GM23338 (cell line): ENCODE results near the gene ADGRE3. TPM values are rescaled to one million over a fixed set of nuclear protein-coding genes. Genes with fewer than 3 reads are reported as not detected.

ENCODE experiments used
- ATAC-seq: fragments of 200-7000 bp; cut with Tn5 transposase; 3 replicates; pipeline ENCODE4 v1.9.1; 2020
- DNase-seq: peaks from one replicate; pipeline ENCODE4 v3.0.0-alpha.2; 2015; ENCODE audit warnings: low spot score
- H2AFZ ChIP-seq: fragments of 200-600 bp; sonication (generic); 2 replicates; pipeline ENCODE4 v1.8.0; 2016; ENCODE audit warnings: antibody characterized with exemption, mild to moderate bottlenecking, moderate library complexity
- H3F3A ChIP-seq: fragments of 200-600 bp; sonication (generic); replicated peaks from 2 replicates; pipeline ENCODE4 v1.8.0; 2017; ENCODE audit warnings: antibody characterized with exemption, mixed run types, low read depth
- H3K27ac ChIP-seq: fragments of 200-600 bp; sonication (generic); 2 replicates; pipeline ENCODE4 v1.6.1; 2016; ENCODE audit warnings: low read depth
- H3K27me3 ChIP-seq: fragments of 200-600 bp; sonication (generic); 2 replicates; pipeline ENCODE4 v1.8.0; 2016; ENCODE audit warnings: mild to moderate bottlenecking, mixed run types, moderate library complexity; ENCODE audit not compliant: insufficient read depth
- H3K36me3 ChIP-seq: fragments of 200-600 bp; sonication (generic); 2 replicates; pipeline ENCODE4 v1.8.0; 2016; ENCODE audit warnings: mild to moderate bottlenecking; ENCODE audit not compliant: insufficient read depth
- H3K4me1 ChIP-seq: fragments of 200-600 bp; sonication (generic); 2 replicates; pipeline ENCODE4 v1.8.0; 2016; ENCODE audit warnings: mild to moderate bottlenecking, moderate library complexity; ENCODE audit not compliant: insufficient read depth
- H3K4me2 ChIP-seq: fragments of 200-600 bp; sonication (generic); 2 replicates; pipeline ENCODE4 v1.7.1; 2017; ENCODE audit warnings: mixed run types
- H3K4me3 ChIP-seq: fragments of 200-600 bp; sonication (generic); 2 replicates; pipeline ENCODE4 v1.6.1; 2016; ENCODE audit warnings: mixed run types
- H3K79me2 ChIP-seq: fragments of 200-600 bp; sonication (generic); replicated peaks from 2 replicates; pipeline ENCODE4 v1.8.0; 2017; ENCODE audit warnings: mild to moderate bottlenecking; ENCODE audit not compliant: insufficient read depth
- H3K9me2 ChIP-seq: fragments of 200-600 bp; sonication (generic); 2 replicates; pipeline ENCODE4 v1.8.0; 2017; ENCODE audit not compliant: insufficient read depth
- H4K20me1 ChIP-seq: fragments of 200-600 bp; sonication (generic); replicated peaks from 2 replicates; pipeline ENCODE4 v1.8.0; 2017; ENCODE audit warnings: mild to moderate bottlenecking; ENCODE audit not compliant: insufficient read depth
- H3K27ac Mint-ChIP-seq: 2 replicates; pipeline ENCODE4 v1.8.0; 2020; ENCODE audit warnings: inconsistent platforms, mild to moderate bottlenecking, moderate library complexity, mixed read lengths
- H3K27me3 Mint-ChIP-seq: 3 replicates; pipeline ENCODE4 v1.8.0; 2022; ENCODE audit warnings: low read depth, mild to moderate bottlenecking, moderate library complexity, mixed read lengths, inconsistent platforms; ENCODE audit not compliant: insufficient read depth, poor library complexity
- H3K36me3 Mint-ChIP-seq: 3 replicates; pipeline ENCODE4 v1.8.0; 2021; ENCODE audit warnings: low read depth, mild to moderate bottlenecking, inconsistent platforms, moderate library complexity, mixed read lengths
- H3K4me1 Mint-ChIP-seq: 3 replicates; pipeline ENCODE4 v1.8.0; 2020; ENCODE audit warnings: mild to moderate bottlenecking, inconsistent platforms, mixed read lengths
- H3K4me3 Mint-ChIP-seq: 3 replicates; pipeline ENCODE4 v1.8.0; 2021; ENCODE audit warnings: moderate library complexity, mild to moderate bottlenecking, inconsistent platforms, mixed read lengths
- H3K9me3 Mint-ChIP-seq: 3 replicates; pipeline ENCODE4 v1.8.0; 2020; ENCODE audit warnings: moderate library complexity, mild to moderate bottlenecking, inconsistent platforms, mixed read lengths
- EZH2 ChIP-seq: fragments of 200-600 bp; sonication (generic); IDR thresholded peaks from one replicate; pipeline ENCODE4 v1.8.0; 2017; ENCODE audit warnings: antibody characterized with exemption, mild to moderate bottlenecking, low read depth; ENCODE audit not compliant: unreplicated experiment
- JUNB ChIP-seq: IDR thresholded peaks from one replicate; pipeline ENCODE4 v1.6.1; 2016; ENCODE audit warnings: antibody characterized with exemption; ENCODE audit not compliant: unreplicated experiment
- NANOG ChIP-seq: IDR thresholded peaks from 2 replicates; pipeline ENCODE4 v1.6.1; 2016; ENCODE audit warnings: antibody characterized with exemption, borderline replicate concordance
- ZNF331 ChIP-seq: fragments of 250-450 bp; sonication (Bioruptor Pico); IDR thresholded peaks from 2 replicates; pipeline ENCODE4 v1.5.0; 2020; ENCODE audit warnings: low read depth, mild to moderate bottlenecking, moderate library complexity
- long read RNA-seq: library from polyadenylated mRNA; unstranded; transcript quantifications from one replicate; pipeline ENCODE4 v2.0.0, GENCODE V29; 2020; ENCODE audit not compliant: unreplicated experiment
- polyA plus RNA-seq: library from polyadenylated mRNA; unstranded; fragments of >200 nt; fragmentation: Nextera tagmentation; extraction: Ambion mirVana; gene quantifications from 2 replicates; pipeline ENCODE4 v1.2.1, GENCODE V29; 2016
- total RNA-seq: library from RNA; depleted of rRNA; stranded (reverse); fragments of >200 nt; shearing (Covaris generic); gene quantifications from 2 replicates; pipeline ENCODE4 v1.2.3, GENCODE V29; 2014; rRNA removed
- TF ChIP-seq, protein P1 (sequence below), 2 experiments: fragments of 200-600 bp in 1 of 2; sonication (generic) in 1 of 2; conservative IDR thresholded peaks; 2 replicates each; pipeline versions ENCODE4 v1.5.1 to v1.6.1; 2016 to 2017; ENCODE audit warnings: antibody characterized with exemption in 2 of 2, low read depth in 2 of 2, mild to moderate bottlenecking in 2 of 2, moderate library complexity in 1 of 2
- TF ChIP-seq, protein P2 (sequence below): IDR thresholded peaks from 2 replicates; pipeline ENCODE4 v1.6.1; 2016; ENCODE audit warnings: antibody characterized with exemption
- TF ChIP-seq, protein P3 (sequence below): IDR thresholded peaks from one replicate; pipeline ENCODE4 v1.6.1; 2018; ENCODE audit warnings: antibody characterized with exemption; ENCODE audit not compliant: unreplicated experiment

The ADGRE3 gene, protein sequence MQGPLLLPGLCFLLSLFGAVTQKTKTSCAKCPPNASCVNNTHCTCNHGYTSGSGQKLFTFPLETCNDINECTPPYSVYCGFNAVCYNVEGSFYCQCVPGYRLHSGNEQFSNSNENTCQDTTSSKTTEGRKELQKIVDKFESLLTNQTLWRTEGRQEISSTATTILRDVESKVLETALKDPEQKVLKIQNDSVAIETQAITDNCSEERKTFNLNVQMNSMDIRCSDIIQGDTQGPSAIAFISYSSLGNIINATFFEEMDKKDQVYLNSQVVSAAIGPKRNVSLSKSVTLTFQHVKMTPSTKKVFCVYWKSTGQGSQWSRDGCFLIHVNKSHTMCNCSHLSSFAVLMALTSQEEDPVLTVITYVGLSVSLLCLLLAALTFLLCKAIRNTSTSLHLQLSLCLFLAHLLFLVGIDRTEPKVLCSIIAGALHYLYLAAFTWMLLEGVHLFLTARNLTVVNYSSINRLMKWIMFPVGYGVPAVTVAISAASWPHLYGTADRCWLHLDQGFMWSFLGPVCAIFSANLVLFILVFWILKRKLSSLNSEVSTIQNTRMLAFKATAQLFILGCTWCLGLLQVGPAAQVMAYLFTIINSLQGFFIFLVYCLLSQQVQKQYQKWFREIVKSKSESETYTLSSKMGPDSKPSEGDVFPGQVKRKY
- total RNA-seq: not detected in 2 replicates
- not detected in 2 replicates for polyA plus RNA-seq
- long read RNA-seq: 0 reads

DNA sequence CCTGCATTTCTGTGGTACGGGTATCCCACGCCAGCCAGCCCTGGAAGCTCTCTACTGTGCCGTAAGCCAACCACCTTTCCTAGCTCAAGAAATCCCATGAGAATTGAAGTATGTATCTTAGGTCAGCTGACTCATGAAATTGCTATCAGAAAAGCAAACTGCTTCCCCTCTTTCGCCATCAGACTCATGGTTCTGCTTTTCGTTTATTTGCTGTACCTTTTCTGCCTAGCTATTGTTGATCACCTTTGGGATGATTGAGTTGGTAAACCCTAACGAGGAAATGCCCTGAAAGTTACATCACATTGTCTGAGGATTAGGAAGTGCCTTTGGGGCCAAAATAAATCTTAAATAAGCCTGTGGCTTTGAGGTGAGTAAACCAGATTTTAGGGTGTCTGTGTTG, at the start of gene ADGRE3:
TSS of gene ADGRE3 (minus strand) at position 81 of the 400 bp plus-strand sequence. CDS start at position 7, 74 bp downstream.
- Histone ChIP-seq H3K4me3 (no peak within 1 kb of the TSS), H2AFZ (no peak within 1 kb of the TSS; the same call in 1 of the 2 replicates), H3F3A (no peaks in the 10 kb centered on the region), H3K36me3 (no peaks in the 10 kb centered on the region), H3K4me1 (no peaks in the 10 kb centered on the region), H3K27me3 (no peaks in the 10 kb centered on the region), H3K4me2 (no peak within 1 kb of the TSS), H3K79me2 (no peaks in the 10 kb centered on the region), H4K20me1 (no peaks in the 10 kb centered on the region), H3K27ac (no peak within 1 kb of the TSS), H3K9me2 (peaks cover 6% of the 10 kb centered on the region)
- TF ChIP-seq ZNF331 (CRISPR knock-in tag) (no peak), EZH2 (no peak), NANOG (no peak), JUNB (no peak)
- TF ChIP-seq, protein P1, sequence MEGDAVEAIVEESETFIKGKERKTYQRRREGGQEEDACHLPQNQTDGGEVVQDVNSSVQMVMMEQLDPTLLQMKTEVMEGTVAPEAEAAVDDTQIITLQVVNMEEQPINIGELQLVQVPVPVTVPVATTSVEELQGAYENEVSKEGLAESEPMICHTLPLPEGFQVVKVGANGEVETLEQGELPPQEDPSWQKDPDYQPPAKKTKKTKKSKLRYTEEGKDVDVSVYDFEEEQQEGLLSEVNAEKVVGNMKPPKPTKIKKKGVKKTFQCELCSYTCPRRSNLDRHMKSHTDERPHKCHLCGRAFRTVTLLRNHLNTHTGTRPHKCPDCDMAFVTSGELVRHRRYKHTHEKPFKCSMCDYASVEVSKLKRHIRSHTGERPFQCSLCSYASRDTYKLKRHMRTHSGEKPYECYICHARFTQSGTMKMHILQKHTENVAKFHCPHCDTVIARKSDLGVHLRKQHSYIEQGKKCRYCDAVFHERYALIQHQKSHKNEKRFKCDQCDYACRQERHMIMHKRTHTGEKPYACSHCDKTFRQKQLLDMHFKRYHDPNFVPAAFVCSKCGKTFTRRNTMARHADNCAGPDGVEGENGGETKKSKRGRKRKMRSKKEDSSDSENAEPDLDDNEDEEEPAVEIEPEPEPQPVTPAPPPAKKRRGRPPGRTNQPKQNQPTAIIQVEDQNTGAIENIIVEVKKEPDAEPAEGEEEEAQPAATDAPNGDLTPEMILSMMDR (conservative IDR thresholded peaks at IDR 0.05; ENCODE audit: low read depth in 2 of 2): no peak
- TF ChIP-seq, protein P2, sequence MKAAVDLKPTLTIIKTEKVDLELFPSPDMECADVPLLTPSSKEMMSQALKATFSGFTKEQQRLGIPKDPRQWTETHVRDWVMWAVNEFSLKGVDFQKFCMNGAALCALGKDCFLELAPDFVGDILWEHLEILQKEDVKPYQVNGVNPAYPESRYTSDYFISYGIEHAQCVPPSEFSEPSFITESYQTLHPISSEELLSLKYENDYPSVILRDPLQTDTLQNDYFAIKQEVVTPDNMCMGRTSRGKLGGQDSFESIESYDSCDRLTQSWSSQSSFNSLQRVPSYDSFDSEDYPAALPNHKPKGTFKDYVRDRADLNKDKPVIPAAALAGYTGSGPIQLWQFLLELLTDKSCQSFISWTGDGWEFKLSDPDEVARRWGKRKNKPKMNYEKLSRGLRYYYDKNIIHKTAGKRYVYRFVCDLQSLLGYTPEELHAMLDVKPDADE: no peak
- TF ChIP-seq, protein P3, sequence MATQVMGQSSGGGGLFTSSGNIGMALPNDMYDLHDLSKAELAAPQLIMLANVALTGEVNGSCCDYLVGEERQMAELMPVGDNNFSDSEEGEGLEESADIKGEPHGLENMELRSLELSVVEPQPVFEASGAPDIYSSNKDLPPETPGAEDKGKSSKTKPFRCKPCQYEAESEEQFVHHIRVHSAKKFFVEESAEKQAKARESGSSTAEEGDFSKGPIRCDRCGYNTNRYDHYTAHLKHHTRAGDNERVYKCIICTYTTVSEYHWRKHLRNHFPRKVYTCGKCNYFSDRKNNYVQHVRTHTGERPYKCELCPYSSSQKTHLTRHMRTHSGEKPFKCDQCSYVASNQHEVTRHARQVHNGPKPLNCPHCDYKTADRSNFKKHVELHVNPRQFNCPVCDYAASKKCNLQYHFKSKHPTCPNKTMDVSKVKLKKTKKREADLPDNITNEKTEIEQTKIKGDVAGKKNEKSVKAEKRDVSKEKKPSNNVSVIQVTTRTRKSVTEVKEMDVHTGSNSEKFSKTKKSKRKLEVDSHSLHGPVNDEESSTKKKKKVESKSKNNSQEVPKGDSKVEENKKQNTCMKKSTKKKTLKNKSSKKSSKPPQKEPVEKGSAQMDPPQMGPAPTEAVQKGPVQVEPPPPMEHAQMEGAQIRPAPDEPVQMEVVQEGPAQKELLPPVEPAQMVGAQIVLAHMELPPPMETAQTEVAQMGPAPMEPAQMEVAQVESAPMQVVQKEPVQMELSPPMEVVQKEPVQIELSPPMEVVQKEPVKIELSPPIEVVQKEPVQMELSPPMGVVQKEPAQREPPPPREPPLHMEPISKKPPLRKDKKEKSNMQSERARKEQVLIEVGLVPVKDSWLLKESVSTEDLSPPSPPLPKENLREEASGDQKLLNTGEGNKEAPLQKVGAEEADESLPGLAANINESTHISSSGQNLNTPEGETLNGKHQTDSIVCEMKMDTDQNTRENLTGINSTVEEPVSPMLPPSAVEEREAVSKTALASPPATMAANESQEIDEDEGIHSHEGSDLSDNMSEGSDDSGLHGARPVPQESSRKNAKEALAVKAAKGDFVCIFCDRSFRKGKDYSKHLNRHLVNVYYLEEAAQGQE: no peak
- H3K4me3 Mint-ChIP-seq: no peak within 1 kb of the TSS
- no peak within 1 kb of the TSS for H3K27ac Mint-ChIP-seq
- no peaks in the 10 kb centered on the region for H3K4me1 Mint-ChIP-seq
- peaks cover 58% of the 10 kb centered on the region for H3K9me3 Mint-ChIP-seq
- H3K36me3 Mint-ChIP-seq: peaks cover 3% of the 10 kb centered on the region; the same call in 2 of the 3 replicates
- no peak for DNase-seq
- H3K27me3 Mint-ChIP-seq: no peaks in the 10 kb centered on the region
- no peak for ATAC-seq
